Cerebellar cortex (tissue), 1 donor: Measurements from ENCODE around the gene PCDHGA10.
A peak's percentile ranks its signal among the peaks of the same experiment; 100 is the strongest.
"Not testable (repeated sequence)": the region's sequence is repeated elsewhere in the genome, so short reads cannot be mapped to it uniquely, and the experiment has no call there.

Experiments used
- DNase-seq: peaks from one replicate; pipeline ENCODE4 v3.0.0-alpha.2; 2015; ENCODE audit warnings: low spot score

The PCDHGA10 gene

DNA sequence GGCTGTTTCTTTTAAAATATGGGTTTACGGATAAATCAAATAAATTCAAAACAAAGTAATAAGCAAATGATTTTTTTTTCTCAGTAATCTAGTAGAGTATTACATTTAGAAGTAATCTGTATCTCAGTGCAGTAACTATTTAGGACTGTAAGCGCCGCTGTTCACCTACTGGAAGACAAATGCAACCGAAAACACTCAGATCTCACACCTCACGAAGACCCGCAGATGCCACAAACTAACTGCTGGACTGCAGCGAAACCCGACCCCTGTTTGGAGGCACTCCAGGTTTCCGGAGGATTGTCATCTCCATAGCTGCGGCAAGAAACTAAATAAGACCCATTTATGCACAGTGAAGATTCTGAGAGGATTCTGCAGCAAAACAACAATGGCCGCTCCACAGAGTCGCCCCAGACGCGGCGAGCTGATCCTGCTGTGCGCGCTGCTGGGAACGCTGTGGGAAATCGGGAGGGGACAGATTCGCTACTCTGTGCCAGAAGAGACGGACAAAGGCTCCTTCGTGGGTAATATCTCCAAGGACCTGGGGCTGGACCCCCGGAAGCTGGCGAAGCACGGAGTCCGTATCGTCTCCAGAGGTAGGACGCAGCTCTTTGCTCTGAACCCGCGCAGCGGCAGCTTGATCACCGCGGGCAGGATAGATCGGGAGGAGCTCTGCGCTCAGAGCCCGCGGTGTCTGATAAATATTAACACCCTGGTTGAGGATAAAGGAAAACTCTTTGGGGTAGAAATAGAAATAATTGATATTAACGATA lies 20.2 kb upstream of the PCDHGA10 start, which contains the start of gene PCDHGA8:
Gene PCDHGA8, plus strand, starts transcription at position 205 of the 770 bp plus-strand sequence. Its CDS starts 181 bp downstream, at position 386.
- no peak for DNase-seq

- DNase-seq, result no peak
Measured at GRCh38 chr5:141393267-141393666, 19.5 kb upstream of the PCDHGA10 start.

GRCh38 chr5:141394401-141395187 lies 18.2 kb upstream of the PCDHGA10 start:
- DNase-seq, result not testable (repeated sequence)

DNA sequence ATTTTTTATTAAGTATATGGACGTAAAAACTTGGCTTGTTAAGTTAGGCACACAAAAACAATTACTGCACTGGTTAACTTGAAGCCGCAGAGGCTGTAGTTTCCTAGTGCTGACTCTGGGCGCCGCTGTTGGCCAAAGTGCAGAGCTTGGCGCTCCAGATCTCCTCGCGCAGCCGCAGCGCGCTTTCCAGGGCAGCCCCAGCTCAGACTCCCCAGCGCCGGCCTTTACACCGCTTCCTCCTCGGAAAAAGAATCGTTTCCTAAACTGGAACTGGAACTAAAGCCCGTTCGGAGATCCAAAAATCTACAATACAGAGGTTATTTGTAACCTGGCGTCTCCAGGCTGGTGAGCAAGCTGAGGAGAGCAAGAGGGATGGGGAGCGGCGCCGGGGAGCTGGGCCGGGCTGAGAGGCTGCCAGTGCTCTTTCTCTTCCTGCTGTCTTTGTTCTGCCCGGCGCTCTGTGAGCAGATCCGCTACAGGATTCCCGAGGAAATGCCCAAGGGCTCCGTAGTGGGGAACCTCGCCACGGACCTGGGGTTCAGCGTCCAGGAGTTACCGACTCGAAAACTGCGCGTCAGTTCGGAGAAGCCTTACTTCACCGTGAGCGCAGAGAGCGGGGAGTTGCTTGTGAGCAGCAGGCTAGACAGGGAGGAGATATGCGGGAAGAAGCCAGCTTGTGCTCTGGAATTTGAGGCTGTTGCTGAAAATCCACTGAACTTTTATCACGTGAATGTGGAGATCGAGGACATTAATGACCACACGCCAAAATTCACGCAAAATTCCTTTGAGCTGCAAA lies 14.8 kb upstream of the PCDHGA10 start, which contains the start of gene PCDHGB5:
Gene PCDHGB5, plus strand, starts transcription at position 192 of the 796 bp plus-strand sequence. Its CDS starts 181 bp downstream, at position 373.
- DNase-seq, result not testable (repeated sequence)

GRCh38 chr5:141398608-141399007 lies 14.2 kb upstream of the PCDHGA10 start:
- DNase-seq, result no peak

DNA sequence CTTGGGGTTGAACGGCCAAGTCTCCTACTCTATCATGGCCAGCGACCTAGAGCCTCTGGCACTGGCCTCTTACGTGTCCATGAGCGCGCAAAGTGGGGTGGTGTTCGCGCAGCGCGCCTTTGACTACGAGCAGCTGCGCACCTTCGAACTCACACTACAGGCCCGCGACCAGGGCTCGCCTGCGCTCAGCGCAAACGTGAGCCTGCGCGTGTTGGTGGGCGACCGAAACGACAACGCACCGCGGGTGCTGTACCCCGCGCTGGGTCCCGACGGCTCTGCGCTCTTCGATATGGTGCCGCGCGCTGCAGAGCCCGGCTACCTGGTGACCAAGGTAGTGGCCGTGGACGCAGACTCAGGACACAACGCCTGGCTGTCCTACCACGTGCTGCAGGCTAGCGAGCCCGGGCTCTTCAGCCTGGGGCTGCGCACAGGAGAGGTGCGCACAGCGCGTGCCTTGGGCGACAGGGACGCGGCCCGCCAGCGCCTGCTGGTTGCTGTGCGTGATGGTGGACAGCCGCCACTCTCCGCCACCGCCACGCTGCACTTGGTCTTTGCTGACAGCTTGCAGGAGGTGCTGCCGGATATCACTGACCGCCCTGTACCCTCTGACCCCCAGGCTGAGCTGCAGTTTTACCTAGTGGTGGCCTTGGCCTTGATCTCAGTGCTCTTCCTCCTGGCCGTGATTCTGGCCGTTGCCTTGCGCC lies 13.1 kb upstream of the PCDHGA10 start:
- DNase-seq, result no peak

- DNase-seq, result peak; percentile 36
Measured at GRCh38 chr5:141402553-141403243, 10.1 kb upstream of the PCDHGA10 start, which contains the start of gene PCDHGA9. TSS of gene PCDHGA9 (plus strand) at chr5:141402778. CDS start at chr5:141402953, 175 bp downstream.

DNA sequence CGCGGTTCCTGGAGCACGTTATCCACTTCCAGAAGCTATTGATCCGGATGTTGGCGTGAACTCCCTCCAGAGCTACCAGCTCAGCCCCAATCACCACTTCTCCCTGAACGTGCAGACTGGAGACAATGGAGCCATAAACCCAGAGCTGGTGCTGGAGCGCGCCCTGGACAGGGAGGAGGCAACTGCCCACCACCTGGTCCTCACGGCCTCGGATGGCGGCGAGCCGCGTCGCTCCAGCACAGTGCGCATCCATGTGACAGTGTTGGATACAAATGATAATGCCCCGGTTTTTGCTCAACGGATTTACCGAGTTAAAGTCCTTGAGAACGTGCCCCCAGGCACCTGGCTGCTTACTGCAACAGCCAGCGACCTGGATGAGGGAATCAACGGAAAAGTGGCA lies 9.4 kb upstream of the PCDHGA10 start:
- no peak for DNase-seq

GRCh38 chr5:141407790-141408505 lies 4.8 kb upstream of the PCDHGA10 start, which contains the start of gene PCDHGB6:
TSS of gene PCDHGB6 (plus strand) at chr5:141408021. CDS start at chr5:141408203, 182 bp downstream.
- DNase-seq, result not testable (repeated sequence)

- no peak for DNase-seq
Measured at GRCh38 chr5:141409598-141410306, 3.0 kb upstream of the PCDHGA10 start.

- no peak for DNase-seq
Measured at GRCh38 chr5:141411575-141411974, 1.2 kb upstream of the PCDHGA10 start.

- no peak for DNase-seq
Measured at GRCh38 chr5:141413540-141414069, 818 bp downstream of the PCDHGA10 start.

GRCh38 chr5:141414548-141415274 lies 1.9 kb downstream of the PCDHGA10 start:
- not testable (repeated sequence) for DNase-seq

GRCh38 chr5:141415275-141415618 lies 2.5 kb downstream of the PCDHGA10 start:
- DNase-seq, result not testable (repeated sequence)

- peak; percentile 73 for DNase-seq
Measured at GRCh38 chr5:141417494-141418172, 4.8 kb downstream of the PCDHGA10 start, which contains the start of gene PCDHGB7. TSS of gene PCDHGB7 (plus strand) at chr5:141417677. CDS start at chr5:141417860, 183 bp downstream.

GRCh38 chr5:141419074-141419880 lies 6.5 kb downstream of the PCDHGA10 start:
- no peak for DNase-seq
